Measurements from ENCODE around the gene COPZ1. TPM values are rescaled to one million over a fixed set of nuclear protein-coding genes. Genes with fewer than 3 reads are reported as not detected.

The COPZ1 gene
- total and polyA plus RNA-seq, 8 donors, result 14.6 to 133 (median 82.4) TPM

DNA sequence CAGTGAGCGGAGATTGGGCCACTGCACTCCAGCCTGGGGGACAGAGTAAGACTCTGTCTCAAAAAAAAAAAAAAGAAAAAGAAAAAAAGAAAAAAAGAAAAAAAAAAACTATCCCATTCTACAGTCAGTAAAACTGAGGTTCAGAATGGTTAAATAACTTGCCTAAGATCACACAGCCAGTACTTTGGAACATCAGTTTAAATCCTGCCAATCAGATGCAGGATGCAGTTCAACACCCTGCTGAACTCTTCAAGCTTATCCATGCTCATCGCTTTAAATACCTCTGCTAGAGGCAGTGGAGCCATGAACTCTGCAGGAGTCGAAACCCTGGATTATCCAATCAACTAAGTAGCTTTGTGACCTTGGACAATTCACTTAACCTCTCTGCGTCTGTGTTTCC is 56.2 kb downstream of the COPZ1 start:
- Histone ChIP-seq H3K27ac (no peak overlapping the region), H3K36me3 (no peaks in the 10 kb centered on the region), H3K27me3 (no peaks in the 10 kb centered on the region), H3K4me3 (no peak overlapping the region), H3K4me1 (peaks cover 5 to 61% (median 33%) of the 10 kb centered on the region in 4 donors), H3K9me3 (no peaks in the 10 kb centered on the region)
- no peak for TF ChIP-seq POLR2A (IDR thresholded peaks at IDR 0.05)
- no peak for TF ChIP-seq EP300 (IDR thresholded peaks at IDR 0.05)
- no peak for TF ChIP-seq POLR2AphosphoS5 (IDR thresholded peaks at IDR 0.05)
- TF ChIP-seq, protein P1, sequence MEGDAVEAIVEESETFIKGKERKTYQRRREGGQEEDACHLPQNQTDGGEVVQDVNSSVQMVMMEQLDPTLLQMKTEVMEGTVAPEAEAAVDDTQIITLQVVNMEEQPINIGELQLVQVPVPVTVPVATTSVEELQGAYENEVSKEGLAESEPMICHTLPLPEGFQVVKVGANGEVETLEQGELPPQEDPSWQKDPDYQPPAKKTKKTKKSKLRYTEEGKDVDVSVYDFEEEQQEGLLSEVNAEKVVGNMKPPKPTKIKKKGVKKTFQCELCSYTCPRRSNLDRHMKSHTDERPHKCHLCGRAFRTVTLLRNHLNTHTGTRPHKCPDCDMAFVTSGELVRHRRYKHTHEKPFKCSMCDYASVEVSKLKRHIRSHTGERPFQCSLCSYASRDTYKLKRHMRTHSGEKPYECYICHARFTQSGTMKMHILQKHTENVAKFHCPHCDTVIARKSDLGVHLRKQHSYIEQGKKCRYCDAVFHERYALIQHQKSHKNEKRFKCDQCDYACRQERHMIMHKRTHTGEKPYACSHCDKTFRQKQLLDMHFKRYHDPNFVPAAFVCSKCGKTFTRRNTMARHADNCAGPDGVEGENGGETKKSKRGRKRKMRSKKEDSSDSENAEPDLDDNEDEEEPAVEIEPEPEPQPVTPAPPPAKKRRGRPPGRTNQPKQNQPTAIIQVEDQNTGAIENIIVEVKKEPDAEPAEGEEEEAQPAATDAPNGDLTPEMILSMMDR (IDR thresholded peaks at IDR 0.05), result no peak
- intact Hi-C loops (cut with DNase I; ENCODE audit: low total_unique reads), result no loop called here
- DNase-seq, result no peak
- WGBS, 5 donors, result 93 to 95% (median 94%) methylated on average over 4 of the region's 4 CpGs

DNA sequence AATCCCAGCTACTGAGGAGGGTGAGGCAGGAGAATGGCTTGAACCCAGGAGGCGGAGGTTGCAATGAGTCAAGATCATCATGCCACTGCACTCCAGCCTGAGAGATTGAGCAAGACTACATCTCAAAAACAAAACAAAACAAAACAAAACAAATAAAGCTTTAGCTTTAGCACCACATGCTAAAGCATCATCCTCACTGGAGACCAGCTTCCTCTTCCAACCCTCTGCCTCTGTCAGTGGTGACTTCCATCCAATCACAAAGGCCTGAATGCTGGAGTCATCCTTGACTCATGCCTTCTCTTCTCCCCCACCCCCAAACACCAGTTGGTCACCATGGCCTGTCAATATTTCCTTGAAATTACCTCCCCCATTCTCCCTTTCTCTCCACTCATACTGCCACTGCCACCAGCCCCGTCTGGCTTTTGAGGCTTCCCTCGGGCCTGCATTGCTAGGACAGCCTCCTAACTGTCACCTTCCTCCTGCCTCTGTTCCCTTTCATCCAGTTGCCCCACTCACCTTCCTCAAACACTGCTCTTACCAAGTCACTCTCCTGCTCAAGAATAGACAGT is 58.2 kb downstream of the COPZ1 start:
- H3K9me3 ChIP-seq, result no peaks in the 10 kb centered on the region
- WGBS, 5 donors, result 73 to 88% (median 74%) methylated on average over 3 of the region's 3 CpGs
- TF ChIP-seq, protein P1 (IDR thresholded peaks at IDR 0.05), result no peak
- TF ChIP-seq POLR2AphosphoS5 (IDR thresholded peaks at IDR 0.05), result peak in 1 of 3 donors; percentile 19
- TF ChIP-seq EP300 (IDR thresholded peaks at IDR 0.05), result no peak
- no peaks in the 10 kb centered on the region for H3K27me3 ChIP-seq
- intact Hi-C loops (cut with DNase I; ENCODE audit: low total_unique reads), result no loop called here
- DNase-seq, result no peak
- H3K4me1 ChIP-seq, result peaks cover 5 to 52% (median 25%) of the 10 kb centered on the region in 4 donors
- H3K36me3 ChIP-seq, result no peaks in the 10 kb centered on the region
- no peak overlapping the region for H3K4me3 ChIP-seq
- H3K27ac ChIP-seq, result peak overlapping the region in 3 of 5 donors; percentile 63 to 72 (median 72)

DNA sequence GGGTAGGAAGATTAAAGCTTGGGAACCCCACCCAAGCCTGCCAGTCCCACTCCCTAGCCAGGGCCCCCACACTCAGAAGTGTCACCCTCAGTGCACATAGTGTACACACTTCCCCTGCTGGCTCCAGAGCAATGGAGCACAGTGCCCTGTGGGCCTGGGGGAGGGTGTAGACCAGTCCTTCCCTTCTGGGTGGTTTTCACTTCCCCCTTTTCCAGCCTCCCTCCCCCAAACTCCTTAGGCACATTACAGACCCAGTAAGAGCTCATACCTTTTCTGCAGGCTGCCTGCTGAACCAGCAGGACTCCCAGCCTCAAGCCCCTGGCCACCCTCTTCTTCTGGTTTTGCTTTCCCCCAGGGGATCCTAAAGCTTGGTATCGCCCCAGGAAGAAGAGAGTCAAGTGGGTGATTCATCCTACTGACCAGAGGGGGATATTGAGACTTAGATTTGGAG is 59.7 kb downstream of the COPZ1 start, which contains the start of gene ZNF385A:
Gene ZNF385A (minus strand): TSS at position 143 of the 451 bp plus-strand sequence. CDS start 219 bp downstream, outside the sequence.
- no peaks in the 10 kb centered on the region for H3K9me3 ChIP-seq
- DNase-seq, result peak in 1 of 2 donors; percentile 48
- TF ChIP-seq POLR2A (IDR thresholded peaks at IDR 0.05) (no peak), EP300 (IDR thresholded peaks at IDR 0.05) (no peak), POLR2AphosphoS5 (IDR thresholded peaks at IDR 0.05) (no peak)
- TF ChIP-seq, protein P1 (IDR thresholded peaks at IDR 0.05), result no peak
- intact Hi-C loops (cut with DNase I; ENCODE audit: low total_unique reads), result no loop called here
- peak within 1 kb of the TSS; percentile 31 to 73 (median 54) for H3K27ac ChIP-seq
- no peak within 1 kb of the TSS for H3K4me3 ChIP-seq
- WGBS, 5 donors, result 78 to 100% (median 88%) methylated on average over 1 of the region's 1 CpG
- H3K4me1 ChIP-seq, result peaks cover under 1 to 41% (median 14%) of the 10 kb centered on the region in 4 donors
- H3K36me3 ChIP-seq, result no peaks in the 10 kb centered on the region
- H3K27me3 ChIP-seq, result no peaks in the 10 kb centered on the region

DNA sequence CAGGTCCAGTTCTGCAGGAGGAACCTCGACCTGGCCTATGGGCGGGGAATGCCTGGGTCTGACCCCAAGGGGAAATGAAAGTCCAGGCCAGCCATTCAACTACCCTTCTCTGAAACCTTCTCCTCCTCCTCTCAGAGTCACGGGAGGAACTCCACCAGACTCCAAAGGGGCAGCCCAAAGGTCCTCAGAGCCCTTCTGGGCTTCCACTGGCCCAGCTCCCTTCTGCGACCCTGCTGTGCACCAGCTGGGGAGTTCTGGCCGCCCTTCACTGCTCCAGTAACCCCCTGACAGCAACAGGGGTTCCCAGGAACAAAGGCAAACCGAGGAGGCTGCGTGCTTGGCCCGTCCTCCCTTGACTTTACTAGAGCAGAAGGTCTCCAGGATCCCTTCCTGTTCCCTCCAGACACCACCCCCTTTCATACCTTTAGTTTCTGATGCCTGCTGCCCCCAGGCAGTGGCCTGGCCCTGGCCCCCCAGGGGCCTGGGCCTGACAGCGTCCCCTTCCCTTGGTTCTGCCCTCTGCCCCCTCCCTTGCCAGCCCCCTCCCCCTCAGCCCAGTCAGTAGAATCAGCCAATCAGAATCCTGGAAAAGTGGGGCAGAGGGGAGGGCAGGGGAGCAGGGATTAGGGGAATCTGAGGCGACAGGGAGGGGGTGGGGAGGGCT is 60.5 kb downstream of the COPZ1 start:
- no peaks in the 10 kb centered on the region for H3K36me3 ChIP-seq
- no peak overlapping the region for H3K4me3 ChIP-seq
- TF ChIP-seq EP300 (IDR thresholded peaks at IDR 0.05), result no peak
- no peak for TF ChIP-seq POLR2AphosphoS5 (IDR thresholded peaks at IDR 0.05)
- TF ChIP-seq, protein P1 (IDR thresholded peaks at IDR 0.05), result no peak
- TF ChIP-seq POLR2A (IDR thresholded peaks at IDR 0.05), result no peak
- no peak for DNase-seq
- peaks cover 0 to 40% (median 13%) of the 10 kb centered on the region in 4 donors for H3K4me1 ChIP-seq
- H3K27me3 ChIP-seq, result no peaks in the 10 kb centered on the region
- H3K9me3 ChIP-seq, result no peaks in the 10 kb centered on the region
- intact Hi-C loops (cut with DNase I; ENCODE audit: low total_unique reads), result no loop called here
- 42 to 64% (median 62%) methylated on average over 10 of the region's 10 CpGs for WGBS, 5 donors
- H3K27ac ChIP-seq, result peak overlapping the region; percentile 15 to 73 (median 54)

All from stomach (tissue), 9 donors.